SU-DHL-6 (cell line): ENCODE data around the gene TATDN2.

Source experiments
- EZH2phosphoT487 ChIP-seq: fragments of 200-600 bp; sonication (generic), shearing (Covaris generic); conservative IDR thresholded peaks from 2 replicates; pipeline ENCODE4 v1.6.1; 2018; ENCODE audit warnings: mild to moderate bottlenecking, antibody characterized with exemption, low read length, moderate library complexity, mixed read lengths
- TF ChIP-seq, protein P1 (sequence below): fragments of 200-600 bp; sonication (generic); IDR thresholded peaks from one replicate; pipeline ENCODE4 v1.5.1; 2017; ENCODE audit warnings: antibody characterized with exemption, mild to moderate bottlenecking, low read length, moderate library complexity; ENCODE audit not compliant: insufficient read depth, poor library complexity, severe bottlenecking

GRCh38 chr3:10238345-10239183, 9.7 kb upstream of the TATDN2 start:
- TF ChIP-seq, protein P1, sequence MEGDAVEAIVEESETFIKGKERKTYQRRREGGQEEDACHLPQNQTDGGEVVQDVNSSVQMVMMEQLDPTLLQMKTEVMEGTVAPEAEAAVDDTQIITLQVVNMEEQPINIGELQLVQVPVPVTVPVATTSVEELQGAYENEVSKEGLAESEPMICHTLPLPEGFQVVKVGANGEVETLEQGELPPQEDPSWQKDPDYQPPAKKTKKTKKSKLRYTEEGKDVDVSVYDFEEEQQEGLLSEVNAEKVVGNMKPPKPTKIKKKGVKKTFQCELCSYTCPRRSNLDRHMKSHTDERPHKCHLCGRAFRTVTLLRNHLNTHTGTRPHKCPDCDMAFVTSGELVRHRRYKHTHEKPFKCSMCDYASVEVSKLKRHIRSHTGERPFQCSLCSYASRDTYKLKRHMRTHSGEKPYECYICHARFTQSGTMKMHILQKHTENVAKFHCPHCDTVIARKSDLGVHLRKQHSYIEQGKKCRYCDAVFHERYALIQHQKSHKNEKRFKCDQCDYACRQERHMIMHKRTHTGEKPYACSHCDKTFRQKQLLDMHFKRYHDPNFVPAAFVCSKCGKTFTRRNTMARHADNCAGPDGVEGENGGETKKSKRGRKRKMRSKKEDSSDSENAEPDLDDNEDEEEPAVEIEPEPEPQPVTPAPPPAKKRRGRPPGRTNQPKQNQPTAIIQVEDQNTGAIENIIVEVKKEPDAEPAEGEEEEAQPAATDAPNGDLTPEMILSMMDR = no peak
- TF ChIP-seq EZH2phosphoT487 = no peak
